T-cell (primary cell): ENCODE results near the gene TMEM250. TPM values are rescaled to one million over a fixed set of nuclear protein-coding genes. Genes with fewer than 3 reads are reported as not detected.

Experiments used
- ATAC-seq, 4 experiments: fragments of 200-7000 bp in 3 of 4; fragments of 150-1000 bp in 1 of 4; cut with Tn5 transposase; replicated peaks in 1 of 4; 1 replicate in 3 of 4; 2 replicates in 1 of 4; pipeline ENCODE4 v1.10.0; 2021; ENCODE audit warnings: moderate library complexity in 3 of 4, mild to moderate bottlenecking in 2 of 4, moderate number of reproducible peaks in 1 of 4
- CTCF ChIA-PET, 2 donors: fragments of 300-600 bp; sonication (Branson Sonifier 250); formaldehyde crosslinking; loops; one replicate each; lab custom pipeline; 2022; ENCODE audit warnings: antibody characterized with exemption in 2 of 2; lab: Charles Lee
- POLR2A ChIA-PET, 2 donors: fragments of 300-600 bp; sonication (Branson Sonifier 250); formaldehyde crosslinking; loops; one replicate each; lab custom pipeline; 2022; ENCODE audit warnings: antibody characterized with exemption in 2 of 2; lab: Charles Lee
- DNase-seq, 35 experiments: peaks; one replicate each; pipeline versions ENCODE4 v3.0.0 to v3.0.0-alpha.2; 2013 to 2023
- H3K27ac ChIP-seq: one replicate; pipeline ENCODE4 v1.5.1; 2013; ENCODE audit warnings: low read length
- H3K27me3 ChIP-seq, 2 experiments: replicated peaks in 1 of 2; 1 replicate in 1 of 2; 2 replicates in 1 of 2; pipeline versions ENCODE4 v1.6.1 to v1.7.0; 2013; ENCODE audit warnings: low read length in 1 of 2, mixed read lengths in 1 of 2; ENCODE audit not compliant: control insufficient read depth in 2 of 2, insufficient read depth in 2 of 2; ENCODE audit errors: extremely low read depth in 1 of 2
- H3K36me3 ChIP-seq, 2 donors: 1 replicate in 1 of 2; 2 replicates in 1 of 2; pipeline versions ENCODE4 v1.6.1 to v1.7.0; 2013; ENCODE audit warnings: low read length in 1 of 2; ENCODE audit not compliant: control insufficient read depth in 2 of 2, insufficient read depth in 1 of 2; ENCODE audit errors: extremely low read depth in 1 of 2
- H3K4me1 ChIP-seq, 2 experiments: 1 replicate in 1 of 2; 2 replicates in 1 of 2; pipeline versions ENCODE4 v1.6.1 to v1.7.0; 2013; ENCODE audit warnings: low read length in 2 of 2, mixed read lengths in 1 of 2; ENCODE audit not compliant: insufficient read depth in 2 of 2, control insufficient read depth in 1 of 2; ENCODE audit errors: extremely low read depth in 1 of 2
- H3K4me3 ChIP-seq, 2 donors: 1 replicate in 1 of 2; 2 replicates in 1 of 2; pipeline versions ENCODE4 v1.5.1 to v1.7.0; 2013; ENCODE audit warnings: mild to moderate bottlenecking in 2 of 2, low read length in 1 of 2, moderate library complexity in 1 of 2; ENCODE audit not compliant: control insufficient read depth in 1 of 2; ENCODE audit errors: extremely low read depth in 1 of 2
- H3K9me3 ChIP-seq: 2 replicates; pipeline ENCODE4 v1.7.0; 2013
- H3K27ac Mint-ChIP-seq, 2 donors: one replicate each; pipeline ENCODE4 v1.8.0; 2020 to 2021; ENCODE audit warnings: mild to moderate bottlenecking in 2 of 2, mixed read lengths in 2 of 2
- H3K27me3 Mint-ChIP-seq, 2 donors: one replicate each; pipeline ENCODE4 v1.8.0; 2021 to 2022; ENCODE audit warnings: mixed read lengths in 2 of 2
- H3K36me3 Mint-ChIP-seq: one replicate; pipeline ENCODE4 v1.8.0; 2021; ENCODE audit warnings: mixed read lengths
- H3K4me1 Mint-ChIP-seq, 3 donors: one replicate each; pipeline ENCODE4 v1.8.0; 2020 to 2022; ENCODE audit warnings: mixed read lengths in 3 of 3, mild to moderate bottlenecking in 1 of 3
- H3K4me3 Mint-ChIP-seq, 3 donors: one replicate each; pipeline ENCODE4 v1.8.0; 2020 to 2022; ENCODE audit warnings: mild to moderate bottlenecking in 3 of 3, mixed read lengths in 3 of 3, moderate library complexity in 3 of 3
- H3K9me3 Mint-ChIP-seq, 3 donors: one replicate each; pipeline ENCODE4 v1.8.0; 2020 to 2022; ENCODE audit warnings: mixed read lengths in 3 of 3
- WGBS: methylation state at CpG from one replicate; pipeline ENCODE4 v1.1.5; 2013; ENCODE audit warnings: missing lambda C conversion rate; ENCODE audit not compliant: insufficient coverage; 5-methylcytosine and 5-hydroxymethylcytosine counted together
- total RNA-seq, 35 experiments: library from RNA in 6 of 35; stranded (reverse) in 6 of 35; fragments of 120-200 nt in 1 of 35; gene quantifications; one replicate each; pipeline versions ENCODE4 v1.2.1 to v1.2.4 and lab custom pipeline; 2013 to 2026

Gene TMEM250
- total RNA-seq, 5 donors from 2014 or later (not counting 1 experiment from before 2014, with no cell fraction given), result 21.0 to 77.9 (median 63.0) TPM

GRCh38 chr9:136079211-136079915, 39.3 kb downstream of the TMEM250 start:
- Mint-ChIP-seq H3K4me3 (no peak overlapping the region), H3K4me1 (peaks cover 21 to 28% (median 26%) of the 10 kb centered on the region in 3 donors), H3K27me3 (no peaks in the 10 kb centered on the region), H3K27ac (no peak overlapping the region), H3K36me3 (no peaks in the 10 kb centered on the region), H3K9me3 (no peaks in the 10 kb centered on the region)
- ChIA-PET CTCF (no interaction called here), POLR2A (no interaction called here)
- no peak overlapping the region for H3K27ac ChIP-seq
- H3K4me3 ChIP-seq, result no peak overlapping the region
- H3K27me3 ChIP-seq, result peaks cover 0 to 5% of the 10 kb centered on the region in 2 experiments
- WGBS, result 74% methylated on average over 14 of the region's 16 CpGs
- no peaks in the 10 kb centered on the region for H3K36me3 ChIP-seq
- ATAC-seq (no peak), DNase-seq (no peak)
- H3K9me3 ChIP-seq, result no peaks in the 10 kb centered on the region
- H3K4me1 ChIP-seq, result peaks cover 0 to 19% of the 10 kb centered on the region in 2 experiments

- peaks cover 0 to 19% of the 10 kb centered on the region in 2 experiments for H3K4me1 ChIP-seq
- Mint-ChIP-seq H3K36me3 (no peaks in the 10 kb centered on the region), H3K9me3 (no peaks in the 10 kb centered on the region), H3K27me3 (no peaks in the 10 kb centered on the region), H3K4me3 (no peak overlapping the region), H3K4me1 (peaks cover 20 to 26% (median 24%) of the 10 kb centered on the region in 3 donors), H3K27ac (no peak overlapping the region)
- 87% methylated on average over 15 of the region's 27 CpGs for WGBS
- H3K27me3 ChIP-seq, result peaks cover 0 to 5% of the 10 kb centered on the region in 2 experiments
- DNase-seq (no peak), ATAC-seq (no peak)
- H3K9me3 ChIP-seq, result no peaks in the 10 kb centered on the region
- CTCF ChIA-PET, result no interaction called here
- no peaks in the 10 kb centered on the region for H3K36me3 ChIP-seq
- H3K27ac ChIP-seq, result no peak overlapping the region
- POLR2A ChIA-PET, result interaction anchor here in 1 of 2 donors (0.6 kb wide), 1 partner anchor 28 kb away, joined by 3 read pairs; no protein-coding TSS in a partner anchor
- no peak overlapping the region for H3K4me3 ChIP-seq
These were observed 40.1 kb downstream of the TMEM250 start for GRCh38 chr9:136078498-136079011.

- Histone ChIP-seq H3K27ac (no peak overlapping the region), H3K4me3 (no peak overlapping the region), H3K27me3 (peaks cover 0 to 9% of the 10 kb centered on the region in 2 experiments), H3K4me1 (peaks cover 0 to 19% of the 10 kb centered on the region in 2 experiments), H3K9me3 (no peaks in the 10 kb centered on the region), H3K36me3 (no peaks in the 10 kb centered on the region)
- Mint-ChIP-seq H3K9me3 (no peaks in the 10 kb centered on the region), H3K4me1 (peaks cover 19 to 22% (median 21%) of the 10 kb centered on the region in 3 donors), H3K27ac (no peak overlapping the region), H3K36me3 (no peaks in the 10 kb centered on the region), H3K27me3 (no peaks in the 10 kb centered on the region), H3K4me3 (no peak overlapping the region)
- ATAC-seq (no peak), DNase-seq (no peak)
- CTCF ChIA-PET, result no interaction called here
- 90% methylated on average over 3 of the region's 12 CpGs for WGBS
- POLR2A ChIA-PET, result no interaction called here
These were observed 40.7 kb downstream of the TMEM250 start for GRCh38 chr9:136078024-136078423.

GRCh38 chr9:136077491-136077890, 41.2 kb downstream of the TMEM250 start:
- CTCF ChIA-PET, result no interaction called here

GRCh38 chr9:136075881-136076678, 42.6 kb downstream of the TMEM250 start:
- no peaks in the 10 kb centered on the region for H3K36me3 Mint-ChIP-seq
- ATAC-seq, result peak; percentile 37 to 57 (median 52)

More at GRCh38 chr9:136077491-136077890, 41.2 kb downstream of the TMEM250 start:
- H3K9me3 Mint-ChIP-seq, result no peaks in the 10 kb centered on the region
- H3K4me3 Mint-ChIP-seq, result no peak overlapping the region
- Histone ChIP-seq H3K4me1 (peaks cover 0 to 19% of the 10 kb centered on the region in 2 experiments), H3K27me3 (peaks cover 0 to 9% of the 10 kb centered on the region in 2 experiments), H3K9me3 (no peaks in the 10 kb centered on the region), H3K4me3 (no peak overlapping the region), H3K27ac (no peak overlapping the region), H3K36me3 (no peaks in the 10 kb centered on the region)
- H3K27ac Mint-ChIP-seq, result peak overlapping the region in 1 of 2 donors; percentile 15
- ATAC-seq, result no peak
- no CpG with 5 or more reads among the region's 8 CpGs for WGBS
- POLR2A ChIA-PET, result no interaction called here
- H3K27me3 Mint-ChIP-seq, result no peaks in the 10 kb centered on the region
- no peaks in the 10 kb centered on the region for H3K36me3 Mint-ChIP-seq
- DNase-seq, result no peak
- peaks cover 17 to 19% (median 17%) of the 10 kb centered on the region in 3 donors for H3K4me1 Mint-ChIP-seq

GRCh38 chr9:136075134-136075841, 43.4 kb downstream of the TMEM250 start:
- ATAC-seq (no peak), DNase-seq (no peak)
- 83% methylated on average over 27 of the region's 35 CpGs for WGBS
- Histone ChIP-seq H3K36me3 (no peaks in the 10 kb centered on the region), H3K9me3 (no peaks in the 10 kb centered on the region), H3K27ac (no peak overlapping the region), H3K27me3 (peaks cover 0 to 9% of the 10 kb centered on the region in 2 experiments), H3K4me1 (peaks cover 0 to 19% of the 10 kb centered on the region in 2 experiments), H3K4me3 (no peak overlapping the region)
- peak overlapping the region in 1 of 3 donors; percentile 56 for H3K4me3 Mint-ChIP-seq
- H3K36me3 Mint-ChIP-seq, result no peaks in the 10 kb centered on the region
- H3K27me3 Mint-ChIP-seq, result no peaks in the 10 kb centered on the region
- no peaks in the 10 kb centered on the region for H3K9me3 Mint-ChIP-seq
- no peak overlapping the region for H3K27ac Mint-ChIP-seq
- CTCF ChIA-PET, result no interaction called here
- peaks cover 15 to 17% (median 16%) of the 10 kb centered on the region in 3 donors for H3K4me1 Mint-ChIP-seq
- POLR2A ChIA-PET, result no interaction called here

More at GRCh38 chr9:136075881-136076678, 42.6 kb downstream of the TMEM250 start:
- Histone ChIP-seq H3K27me3 (peaks cover 0 to 9% of the 10 kb centered on the region in 2 experiments), H3K36me3 (no peaks in the 10 kb centered on the region), H3K4me3 (no peak overlapping the region), H3K27ac (no peak overlapping the region), H3K4me1 (peaks cover 0 to 19% of the 10 kb centered on the region in 2 experiments), H3K9me3 (no peaks in the 10 kb centered on the region)
- peak overlapping the region; percentile 0 to 26 for H3K27ac Mint-ChIP-seq
- H3K9me3 Mint-ChIP-seq, result no peaks in the 10 kb centered on the region
- CTCF ChIA-PET, result no interaction called here
- POLR2A ChIA-PET, result no interaction called here
- peaks cover 17 to 19% (median 17%) of the 10 kb centered on the region in 3 donors for H3K4me1 Mint-ChIP-seq
- peak overlapping the region; percentile 18 to 56 (median 22) for H3K4me3 Mint-ChIP-seq
- no peaks in the 10 kb centered on the region for H3K27me3 Mint-ChIP-seq
- WGBS, result 47% methylated on average over 23 of the region's 26 CpGs
- DNase-seq, result peak in 1 of 35 experiments; percentile 30
